OCI-M2 (cell line): ENCODE measurements around the gene C10orf67.

Experiments used
- DNase-seq: peaks from one replicate; lab custom pipeline; 2025; ENCODE audit not compliant: unreplicated experiment; lab: John Stamatoyannopoulos, UW

C10orf67 gene

DNA sequence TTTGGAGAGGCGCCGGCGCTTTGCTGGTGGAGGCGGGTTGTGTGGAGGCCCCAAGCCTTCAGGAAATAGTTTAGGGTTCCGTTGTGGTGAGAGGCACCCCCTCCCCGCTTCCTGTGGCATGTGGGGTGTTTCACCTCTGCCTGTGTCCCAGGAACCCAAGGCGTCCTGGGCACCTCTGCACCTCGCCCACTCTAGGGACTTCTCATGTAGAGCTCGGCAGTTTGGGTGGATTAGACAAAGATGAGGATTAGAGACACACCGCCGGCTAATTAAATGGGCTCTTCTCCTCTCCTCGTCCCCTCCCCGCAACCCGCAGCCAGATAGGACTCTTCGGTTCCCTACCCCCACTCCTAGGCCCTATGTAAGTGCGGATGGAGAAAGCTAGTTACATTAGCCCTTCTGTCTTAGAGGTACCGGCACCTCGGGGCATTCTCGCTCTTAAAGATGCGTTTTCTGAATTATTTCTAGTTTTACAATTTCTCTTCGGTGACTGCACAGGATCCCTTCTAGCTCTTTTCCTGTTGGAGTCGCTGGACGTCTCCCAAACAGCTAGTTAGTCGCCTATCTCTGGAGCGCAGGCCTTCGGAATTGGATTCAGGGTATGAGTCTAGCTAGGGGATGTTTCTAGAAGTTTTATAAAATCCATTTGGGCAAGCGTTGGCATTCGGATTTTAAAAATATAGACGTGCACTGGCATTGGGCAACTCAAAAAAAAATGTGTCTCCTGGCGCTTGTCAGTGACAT is 144.7 kb downstream of the C10orf67 start:
- no peak for DNase-seq

DNA sequence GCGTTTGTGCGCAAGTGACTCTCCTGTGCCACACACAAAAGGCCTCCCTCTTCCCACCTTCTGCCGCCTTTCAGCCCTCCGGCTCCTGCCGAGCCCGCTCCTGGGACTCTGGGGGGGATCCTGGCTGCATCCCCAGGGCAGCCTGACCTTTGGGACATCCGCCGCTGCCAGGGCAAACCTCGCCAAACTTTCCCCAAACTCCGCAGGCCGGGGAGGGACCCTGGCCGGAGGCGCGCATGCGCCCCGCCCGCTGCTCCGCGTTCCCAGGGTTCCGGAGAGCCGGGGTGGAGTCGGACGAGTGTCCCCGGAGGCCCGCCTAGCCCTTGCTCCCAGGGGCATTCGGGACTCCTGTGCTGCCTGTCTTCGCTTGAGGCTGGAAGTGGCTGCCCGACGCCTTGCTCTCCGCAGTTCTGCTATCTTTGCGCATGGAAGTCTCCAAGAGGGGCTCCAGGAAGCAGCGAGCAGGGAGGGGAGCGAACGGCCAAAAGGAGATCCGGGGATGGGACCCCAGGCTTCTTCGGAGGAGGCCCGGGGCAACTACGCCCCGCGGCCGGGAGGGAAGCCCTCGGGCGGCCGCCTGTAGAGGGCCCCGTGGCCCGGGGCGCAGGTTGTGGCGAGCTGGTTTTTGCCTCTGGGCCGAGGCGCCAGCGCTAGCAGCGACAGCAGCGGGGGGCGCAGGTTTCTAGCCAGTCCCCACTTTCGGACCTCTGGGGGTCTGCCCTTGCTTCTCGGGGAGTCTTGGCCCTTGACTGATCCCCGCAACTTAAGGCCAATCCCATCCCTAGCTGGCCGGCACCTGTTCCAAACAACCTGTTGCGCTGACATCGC is 145.4 kb downstream of the C10orf67 start:
- DNase-seq: no peak

DNA sequence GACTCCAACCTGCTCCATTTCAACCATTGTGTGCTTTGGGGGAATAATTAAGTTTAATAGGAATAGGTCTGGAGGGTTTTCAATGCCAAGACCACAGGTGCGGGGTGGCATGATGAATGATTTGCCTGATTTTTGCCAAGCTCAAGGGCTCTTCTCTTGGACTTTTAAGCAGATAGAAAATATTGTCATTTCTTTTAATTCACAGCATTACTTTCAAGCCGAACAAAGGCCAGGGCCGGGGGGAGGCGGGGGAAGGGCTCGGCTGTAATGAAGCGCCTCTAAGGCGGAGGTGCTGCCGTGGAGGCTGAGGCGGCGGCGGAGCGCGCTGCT is 146.0 kb downstream of the C10orf67 start:
- no peak for DNase-seq

DNA sequence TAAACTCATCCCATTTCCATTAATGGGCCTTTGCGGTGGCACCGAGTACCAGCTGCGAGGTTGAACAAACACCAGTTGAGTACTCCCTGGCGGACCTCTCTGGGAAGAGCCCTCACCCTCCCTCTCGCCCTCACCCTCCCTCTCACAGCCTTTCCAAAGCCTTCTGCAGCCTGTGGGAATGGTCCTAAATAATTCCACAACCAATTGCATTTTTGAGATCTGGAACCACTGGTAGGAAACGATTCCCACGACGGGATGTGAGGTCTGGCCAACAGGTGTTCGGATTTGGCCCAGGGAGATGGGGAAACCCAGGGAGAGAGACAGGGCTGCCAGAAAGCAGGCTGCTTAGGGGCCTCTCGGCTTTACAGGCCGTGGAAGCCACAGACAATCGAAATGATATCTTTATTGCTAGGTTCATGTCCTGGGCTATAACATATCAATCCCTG is 147.2 kb downstream of the C10orf67 start:
- no peak for DNase-seq

DNA sequence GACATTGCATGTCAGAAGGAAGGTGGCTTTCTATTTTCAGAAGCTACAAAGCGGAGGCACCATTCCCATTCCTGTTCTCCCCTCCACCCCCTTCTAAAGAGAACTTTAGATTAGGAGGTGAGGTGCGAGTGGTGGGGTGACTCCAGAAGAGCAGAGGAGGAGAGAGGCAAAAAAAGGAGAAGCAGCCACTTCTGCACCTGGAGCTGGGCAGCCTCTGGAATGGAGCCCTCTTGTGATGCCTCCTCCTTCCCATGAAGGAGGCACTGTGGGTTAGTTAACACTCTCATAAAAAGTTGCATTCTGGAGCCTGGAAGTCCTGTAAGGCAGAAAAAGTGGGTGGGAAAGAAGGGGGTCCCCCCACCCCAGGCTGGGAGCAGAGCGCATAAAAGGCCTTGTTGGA is 147.7 kb downstream of the C10orf67 start:
- DNase-seq: no peak

DNA sequence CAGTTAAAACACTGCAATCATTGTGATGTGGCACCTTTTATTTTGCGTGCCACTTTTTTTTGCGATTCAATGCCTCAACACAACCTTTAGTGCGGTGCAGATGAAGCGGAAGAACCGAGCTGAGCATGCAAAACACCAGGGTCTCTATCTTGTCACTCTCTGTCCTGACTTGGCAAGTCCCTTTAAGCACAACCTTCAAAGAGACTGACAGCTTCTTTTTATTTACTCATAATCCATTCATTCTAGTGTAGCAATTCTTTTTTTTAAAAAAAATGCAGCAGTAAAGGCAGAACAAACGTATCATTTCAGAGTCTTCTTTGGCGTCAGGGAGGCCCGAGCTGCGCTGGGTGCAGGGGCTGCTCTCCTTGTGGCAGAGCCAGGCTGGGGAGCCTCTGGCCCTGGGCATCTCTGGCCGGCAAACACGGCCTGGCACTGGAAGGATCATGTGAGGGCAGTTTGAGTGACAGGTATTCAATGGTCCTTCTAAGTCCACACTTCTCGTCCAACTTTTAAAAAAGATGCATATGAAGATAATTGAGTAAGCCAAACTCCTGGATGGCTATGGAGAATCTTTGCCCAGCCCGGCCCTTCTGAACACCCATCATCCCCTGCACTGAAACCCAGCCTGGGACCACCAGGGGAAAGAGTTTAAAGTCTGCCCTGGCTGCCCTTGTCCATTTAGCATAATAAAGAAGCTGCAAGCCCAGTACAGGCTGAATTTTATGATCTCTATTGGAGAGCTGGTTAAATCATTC is 148.6 kb downstream of the C10orf67 start:
- DNase-seq: no peak

DNA sequence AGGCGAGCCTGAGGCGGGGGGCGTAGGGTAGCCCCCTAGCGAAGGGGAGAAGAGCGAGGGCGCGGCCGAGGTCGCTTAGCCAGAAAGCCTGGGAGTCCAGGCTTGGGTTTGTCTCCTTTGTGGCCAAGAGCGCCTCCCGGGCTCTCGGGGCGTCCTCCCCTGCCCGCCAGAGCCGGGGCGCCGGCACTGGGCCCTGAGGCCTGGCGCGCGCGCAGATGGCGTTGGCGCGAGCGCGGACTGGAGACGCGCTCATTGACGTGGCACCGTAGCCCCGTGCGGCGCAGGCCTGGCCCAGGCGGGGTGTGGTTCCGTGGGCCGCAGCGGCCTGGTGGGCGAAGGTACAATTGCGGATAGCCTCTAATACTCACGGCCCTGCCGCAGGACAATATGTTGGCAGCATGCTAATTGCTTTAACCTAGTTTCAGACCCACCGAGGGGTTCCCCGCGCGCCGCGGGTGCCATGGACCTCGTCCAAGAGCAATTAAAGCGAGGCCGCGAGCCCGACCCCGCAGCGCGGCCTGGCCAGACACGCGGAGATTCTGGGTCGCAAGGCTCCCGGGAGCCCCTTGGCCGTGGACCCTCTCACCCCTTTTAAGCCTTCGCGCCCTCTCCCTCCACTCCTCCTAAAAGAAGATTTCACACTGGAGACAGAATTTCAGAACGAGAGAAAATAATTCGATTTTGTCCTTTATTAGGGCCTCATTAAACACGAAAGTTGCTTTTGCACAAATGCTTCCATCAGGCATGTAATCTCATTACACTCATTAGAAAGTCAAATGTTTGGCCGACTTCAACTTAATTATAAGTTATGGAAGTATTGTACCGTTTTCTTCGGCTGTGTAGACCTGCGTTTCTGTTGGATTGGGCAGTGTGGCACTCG is 149.4 kb downstream of the C10orf67 start:
- no peak for DNase-seq

DNA sequence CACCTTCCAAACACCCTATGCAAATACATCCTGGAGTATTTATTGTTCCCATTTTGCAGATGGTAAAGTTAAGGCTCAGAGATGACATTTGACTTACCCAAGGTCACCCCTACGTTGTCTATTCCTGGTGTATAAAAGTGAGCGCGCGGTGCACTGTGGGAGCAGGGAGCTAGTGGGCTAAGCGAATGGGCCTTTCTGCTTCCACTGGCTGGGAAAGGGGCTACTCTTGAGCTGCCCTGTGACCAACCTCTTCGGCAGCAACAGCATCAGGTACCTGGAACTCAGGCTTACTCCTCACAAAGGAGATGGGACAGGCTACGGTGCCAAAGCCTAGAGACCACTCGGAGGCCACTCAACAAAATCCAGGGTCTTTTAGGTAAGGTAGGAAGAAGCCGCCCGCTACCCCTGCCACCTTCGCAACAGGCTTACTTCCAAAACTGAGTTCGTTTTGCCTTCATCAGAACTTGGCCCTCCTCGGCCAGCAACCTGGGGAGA is 150.1 kb downstream of the C10orf67 start:
- DNase-seq: no peak

DNA sequence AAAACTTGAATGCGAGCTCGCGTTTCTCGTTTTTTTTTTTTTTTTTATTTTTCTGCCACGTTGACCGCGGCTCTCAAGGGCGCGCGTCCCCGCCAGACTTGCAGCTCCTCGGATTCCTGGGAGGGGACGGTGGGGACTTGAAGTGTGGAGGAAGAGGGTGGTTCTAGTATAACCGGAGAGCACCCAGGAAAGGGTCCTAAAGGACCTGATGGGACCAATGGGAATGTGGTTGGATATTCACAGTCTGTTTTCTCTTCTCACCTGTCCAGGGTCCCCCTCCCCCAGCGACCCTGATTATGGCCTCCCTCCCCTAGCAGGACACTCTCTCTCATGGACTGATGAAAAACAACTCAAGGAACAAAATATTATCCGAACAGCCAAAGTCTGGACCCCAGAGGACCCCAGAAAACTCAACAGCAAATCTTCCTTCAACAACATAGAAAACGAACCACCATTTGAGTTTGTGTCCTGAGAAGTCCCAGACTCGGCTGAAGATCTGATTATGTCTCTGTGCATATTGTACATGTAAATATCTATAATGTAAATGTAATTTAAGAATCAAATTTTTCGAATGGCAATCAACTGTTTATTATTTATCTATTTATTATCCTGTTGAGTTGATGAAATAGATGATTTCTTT is 151.0 kb downstream of the C10orf67 start:
- no peak for DNase-seq

DNA sequence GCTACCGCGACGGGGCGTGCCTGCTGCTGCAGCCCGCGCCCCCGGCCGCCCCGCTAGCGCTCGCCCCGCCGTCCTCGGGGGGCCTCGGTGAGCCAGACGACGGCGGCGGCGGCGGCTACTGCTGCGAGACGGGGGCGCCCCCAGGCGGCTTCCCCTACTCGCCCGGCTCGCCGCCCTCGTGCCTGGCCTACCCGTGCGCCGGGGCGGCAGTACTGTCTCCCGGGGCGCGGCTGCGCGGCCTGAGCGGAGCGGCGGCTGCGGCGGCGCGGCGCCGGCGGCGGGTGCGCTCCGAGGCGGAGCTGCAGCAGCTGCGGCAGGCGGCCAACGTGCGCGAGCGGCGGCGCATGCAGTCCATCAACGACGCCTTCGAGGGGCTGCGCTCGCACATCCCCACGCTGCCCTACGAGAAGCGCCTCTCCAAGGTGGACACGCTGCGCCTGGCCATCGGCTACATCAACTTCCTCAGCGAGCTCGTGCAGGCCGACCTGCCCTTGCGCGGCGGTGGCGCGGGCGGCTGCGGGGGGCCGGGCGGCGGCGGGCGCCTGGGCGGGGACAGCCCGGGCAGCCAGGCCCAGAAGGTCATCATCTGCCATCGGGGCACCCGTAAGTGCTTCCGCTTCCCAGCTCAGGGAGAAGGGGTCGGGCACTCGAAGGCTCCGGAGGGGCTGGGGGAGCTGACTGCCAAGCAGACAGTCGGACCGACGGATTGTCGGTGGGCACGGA is 151.7 kb downstream of the C10orf67 start:
- DNase-seq: no peak

DNA sequence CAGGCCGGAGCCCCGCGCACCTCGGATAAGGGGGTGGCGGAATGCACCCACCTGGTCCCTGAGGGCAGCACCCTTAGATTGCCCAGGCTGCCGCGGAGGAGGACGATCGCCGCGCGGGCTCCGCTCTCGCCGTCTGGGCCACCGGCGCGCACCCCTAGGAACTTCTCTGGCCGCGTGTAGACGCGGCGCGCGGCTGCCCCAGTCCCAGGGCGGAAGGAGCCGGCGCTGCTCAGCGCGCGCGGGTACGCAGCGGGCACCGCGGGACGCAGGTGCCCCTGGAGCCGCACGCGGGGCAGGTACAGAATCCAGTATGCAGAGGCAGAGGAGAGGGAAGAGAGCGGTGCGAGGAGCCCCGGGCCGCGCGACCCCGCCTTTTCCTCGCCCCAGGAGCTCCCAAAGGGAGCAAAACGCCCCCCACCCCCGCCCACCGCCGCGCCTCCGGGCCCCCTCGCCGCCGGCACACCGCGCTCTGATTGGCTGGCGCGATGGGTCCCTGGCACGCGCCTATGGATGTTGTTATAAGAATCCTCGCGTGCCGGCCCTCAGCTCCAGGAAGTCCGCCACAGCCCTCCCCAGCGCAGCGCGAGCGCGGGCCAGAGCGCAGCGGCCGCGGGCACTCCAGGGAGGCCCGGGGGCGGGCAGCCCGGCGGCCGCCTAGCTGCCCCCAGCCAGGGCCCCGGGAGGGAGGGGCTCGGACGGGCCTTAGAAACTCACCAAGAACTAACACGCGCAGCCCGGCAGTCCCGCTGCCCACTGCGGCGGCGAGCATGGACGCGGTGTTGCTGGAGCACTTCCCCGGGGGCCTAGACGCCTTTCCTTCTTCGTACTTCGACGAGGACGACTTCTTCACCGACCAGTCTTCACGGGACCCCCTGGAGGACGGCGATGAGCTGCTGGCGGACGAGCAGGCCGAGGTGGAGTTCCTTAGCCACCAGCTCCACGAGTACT is 152.6 kb downstream of the C10orf67 start, which contains the start of gene PTF1A:
Gene PTF1A, plus strand, starts transcription at position 549 of the 948 bp plus-strand sequence. Its CDS starts 219 bp downstream, at position 768.
- DNase-seq: no peak

DNA sequence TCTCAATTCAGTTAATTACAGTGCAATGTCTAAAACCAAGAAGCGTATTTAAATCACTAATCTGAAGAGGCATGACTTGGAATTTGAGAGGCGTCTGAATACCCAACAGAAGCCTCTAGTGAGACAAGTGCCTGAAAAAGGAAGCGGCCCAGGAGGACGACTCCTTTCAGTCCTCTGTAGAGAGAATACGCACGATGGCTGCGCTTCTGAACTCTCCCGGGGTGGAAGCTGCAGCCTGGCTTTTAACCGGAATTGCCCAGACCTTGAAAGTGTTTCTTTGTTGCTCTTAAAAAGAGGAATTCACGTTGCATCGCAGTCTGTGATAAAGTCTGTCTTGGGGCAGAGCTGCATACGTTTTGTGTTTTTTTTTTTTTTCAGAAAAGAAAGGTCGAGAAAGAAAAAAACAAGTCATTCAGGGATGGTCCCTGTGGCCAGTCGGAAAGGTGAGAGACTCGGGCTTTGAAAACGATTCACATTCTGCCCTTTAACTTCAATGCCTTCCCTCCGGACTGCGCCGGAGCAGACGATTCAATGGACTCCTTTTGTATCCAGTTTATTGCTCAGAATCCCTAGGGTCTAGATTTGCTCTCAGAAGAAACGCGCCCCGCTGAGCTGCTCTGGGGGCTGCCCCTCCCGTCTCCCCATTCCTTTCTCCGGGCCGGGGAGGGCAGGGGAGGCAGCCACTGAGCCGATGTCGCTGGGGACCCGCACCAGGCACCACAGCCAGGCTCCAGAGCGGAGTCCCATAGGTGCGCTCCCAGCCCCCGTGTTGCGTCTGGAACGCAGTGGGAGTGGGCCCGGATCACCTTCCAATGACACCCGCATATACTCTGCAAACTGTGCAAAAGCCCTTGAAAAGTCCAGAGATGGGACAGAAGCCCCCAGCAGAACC is 153.5 kb downstream of the C10orf67 start:
- no peak for DNase-seq

DNA sequence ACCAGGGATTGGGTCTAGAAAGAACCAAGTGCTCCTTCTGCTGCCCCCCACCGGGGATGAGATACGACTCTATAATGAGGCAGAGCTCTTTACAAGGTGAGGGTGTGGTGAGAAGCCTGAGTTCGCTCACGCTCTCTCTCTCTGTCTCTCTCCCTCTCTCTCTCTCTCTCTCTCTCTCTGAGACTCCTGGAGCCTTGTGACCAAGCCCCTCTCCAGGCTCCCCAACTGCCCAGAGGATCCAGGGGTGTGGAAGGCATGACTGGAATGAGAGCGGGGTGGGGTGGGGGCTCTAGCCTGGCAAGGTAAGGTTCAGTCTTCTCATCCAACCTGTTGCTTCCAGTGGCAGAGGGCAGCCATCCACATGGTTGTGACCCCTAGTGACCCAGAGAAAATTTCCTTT is 155.6 kb downstream of the C10orf67 start:
- DNase-seq: no peak

DNA sequence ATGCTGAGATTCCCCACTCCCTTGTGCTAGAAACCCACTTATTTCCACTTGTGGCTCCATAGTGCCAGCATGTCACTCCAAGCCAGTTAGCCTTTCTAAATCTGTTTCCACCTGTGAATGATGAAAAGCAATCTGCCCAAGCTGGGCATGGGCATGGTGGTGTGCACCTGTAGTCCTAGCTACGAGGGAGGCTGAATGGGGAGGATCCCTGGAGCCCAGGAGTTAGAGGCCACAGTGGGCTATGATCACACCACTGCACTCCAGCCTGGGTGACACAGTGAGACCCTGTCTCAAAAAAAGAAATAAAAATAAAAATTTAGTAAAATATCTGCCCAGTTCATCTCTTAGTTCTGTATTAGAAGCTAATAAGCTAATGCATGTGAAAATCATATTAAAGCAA is 157.4 kb downstream of the C10orf67 start:
- DNase-seq: no peak

DNA sequence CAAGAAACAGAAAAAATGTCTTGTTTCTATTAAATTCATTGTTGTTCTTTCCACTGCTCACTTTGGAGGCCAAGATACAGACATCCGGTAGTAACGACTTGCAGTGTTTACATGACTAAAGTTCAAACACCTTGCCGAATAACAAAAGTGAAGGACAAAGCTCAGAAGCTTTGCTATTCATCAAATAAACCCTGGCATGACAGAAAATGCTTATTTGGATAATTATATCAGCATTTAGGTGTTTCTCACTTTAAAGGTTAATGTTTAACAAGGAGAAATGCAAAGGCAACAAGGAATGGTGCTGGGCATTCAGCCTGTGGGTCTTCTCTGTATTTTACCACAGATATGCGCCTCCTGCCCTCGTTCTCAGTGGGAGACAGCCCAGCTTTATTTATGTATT is 157.9 kb downstream of the C10orf67 start:
- no peak for DNase-seq

DNA sequence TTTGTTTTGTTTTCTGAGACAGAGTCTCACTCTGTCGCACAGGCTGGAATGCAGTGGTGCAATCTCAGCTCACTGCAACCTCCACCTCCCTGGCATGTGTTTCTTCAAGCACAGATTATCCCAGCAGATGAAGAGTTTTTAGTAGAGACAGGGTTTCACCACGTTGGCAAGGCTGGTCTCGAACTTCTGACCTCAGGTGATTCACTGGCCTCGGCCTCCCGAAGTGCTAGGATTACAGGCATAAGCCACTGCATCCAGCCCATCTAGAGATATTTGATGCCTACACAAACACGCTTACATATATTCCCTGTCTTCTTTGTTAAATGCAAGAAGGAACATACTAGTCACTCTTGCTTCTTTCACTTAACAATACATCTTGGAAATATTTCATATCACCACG is 158.4 kb downstream of the C10orf67 start:
- DNase-seq: no peak

DNA sequence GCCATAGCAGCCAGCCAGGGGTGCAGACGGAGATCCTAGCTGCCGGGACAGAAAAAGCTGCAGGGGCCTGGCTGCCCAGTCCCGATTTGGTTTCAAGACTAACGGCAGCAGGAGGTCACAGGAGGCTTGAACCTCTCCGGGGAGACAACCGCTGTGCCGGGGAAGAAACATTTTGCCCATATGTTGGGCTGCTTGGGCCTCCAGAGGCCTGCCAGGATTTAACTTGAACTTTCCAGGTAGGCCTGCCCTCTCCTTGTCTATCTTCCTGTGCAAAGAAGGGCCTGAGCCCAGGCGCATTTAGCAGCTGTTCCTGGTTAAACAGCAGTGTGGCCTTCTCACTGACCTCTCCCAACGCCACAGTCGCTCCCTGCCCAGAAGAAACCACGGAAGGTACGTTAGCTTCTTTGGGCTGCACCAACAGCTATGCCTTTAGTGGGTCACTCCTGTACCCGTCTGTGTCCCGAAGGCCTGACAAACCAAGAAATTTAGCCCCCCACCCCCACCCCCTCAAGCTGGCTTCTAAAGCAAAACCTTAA is 169.6 kb downstream of the C10orf67 start:
- DNase-seq: no peak
